Neuronal stem cell (in vitro differentiated cells): ENCODE results near the gene POC1A.

Experiments
- DNase-seq: peaks from one replicate; pipeline ENCODE4 v3.0.0-alpha.2; 2013; ENCODE audit warnings: low spot score
- H2AFZ ChIP-seq: one replicate; pipeline ENCODE4 v1.6.1; 2013; ENCODE audit warnings: mild to moderate bottlenecking, low read length, inconsistent platforms
- H2AK5ac ChIP-seq: 2 replicates; pipeline ENCODE4 v1.6.1; 2013; ENCODE audit warnings: low read depth, mild to moderate bottlenecking, inconsistent platforms, low read length, moderate library complexity, mixed read lengths
- H2BK120ac ChIP-seq: 2 replicates; pipeline ENCODE4 v1.6.1; 2013; ENCODE audit warnings: low read depth, mild to moderate bottlenecking, inconsistent platforms, low read length, moderate library complexity, mixed read lengths
- H2BK12ac ChIP-seq: one replicate; pipeline ENCODE4 v1.6.1; 2013; ENCODE audit warnings: low read length, inconsistent platforms
- H2BK15ac ChIP-seq: 2 replicates; pipeline ENCODE4 v1.6.1; 2013; ENCODE audit warnings: mild to moderate bottlenecking, low read length, inconsistent platforms, mixed read lengths
- H2BK5ac ChIP-seq: one replicate; pipeline ENCODE4 v1.6.1; 2013; ENCODE audit warnings: inconsistent platforms, mild to moderate bottlenecking, low read length, moderate library complexity
- H3K14ac ChIP-seq: one replicate; pipeline ENCODE4 v1.6.1; 2013; ENCODE audit warnings: low read length, inconsistent platforms
- H3K18ac ChIP-seq: 2 replicates; pipeline ENCODE4 v1.6.1; 2013; ENCODE audit warnings: low read length, inconsistent platforms
- H3K23ac ChIP-seq: 2 replicates; pipeline ENCODE4 v1.6.1; 2013; ENCODE audit warnings: low read depth, mild to moderate bottlenecking, mixed read lengths, low read length, inconsistent platforms; ENCODE audit not compliant: poor library complexity
- H3K27ac ChIP-seq: replicated peaks from 3 replicates; pipeline ENCODE4 v1.5.1; 2013; ENCODE audit warnings: low read length, inconsistent platforms
- H3K27me3 ChIP-seq, 3 experiments: 2 replicates each; pipeline ENCODE4 v1.6.1; 2013; ENCODE audit warnings: low read length in 3 of 3, mild to moderate bottlenecking in 2 of 3, inconsistent platforms in 1 of 3, low read depth in 1 of 3, mixed read lengths in 1 of 3, moderate library complexity in 1 of 3; ENCODE audit not compliant: control insufficient read depth in 3 of 3, insufficient read depth in 3 of 3
- H3K36me3 ChIP-seq, 2 donors: replicated peaks in 1 of 2; 2 replicates each; pipeline ENCODE4 v1.6.1; 2013; ENCODE audit warnings: low read length in 2 of 2; ENCODE audit not compliant: control insufficient read depth in 2 of 2, insufficient read depth in 2 of 2
- H3K4ac ChIP-seq: 2 replicates; pipeline ENCODE4 v1.6.1; 2013; ENCODE audit warnings: inconsistent platforms, mild to moderate bottlenecking, low read length, moderate library complexity
- H3K4me1 ChIP-seq, 2 donors: 1 replicate in 1 of 2; 2 replicates in 1 of 2; pipeline ENCODE4 v1.6.1; 2013; ENCODE audit warnings: low read length in 2 of 2, low read depth in 1 of 2; ENCODE audit not compliant: control insufficient read depth in 2 of 2, insufficient read depth in 1 of 2
- H3K4me2 ChIP-seq: one replicate; pipeline ENCODE4 v1.6.1; 2013; ENCODE audit warnings: mild to moderate bottlenecking, low read length, inconsistent platforms; ENCODE audit not compliant: insufficient read depth, poor library complexity, severe bottlenecking
- H3K4me3 ChIP-seq, 2 donors: 2 replicates each; pipeline ENCODE4 v1.5.1; 2013; ENCODE audit warnings: low read length in 2 of 2, mild to moderate bottlenecking in 2 of 2, inconsistent platforms in 1 of 2, moderate library complexity in 1 of 2
- H3K79me1 ChIP-seq: one replicate; pipeline ENCODE4 v1.6.1; 2013; ENCODE audit warnings: low read depth, mild to moderate bottlenecking, inconsistent platforms, low read length, moderate library complexity
- H3K9ac ChIP-seq: one replicate; pipeline ENCODE4 v1.6.1; 2013; ENCODE audit warnings: mild to moderate bottlenecking, low read depth, low read length, inconsistent platforms; ENCODE audit not compliant: poor library complexity
- H3K9me3 ChIP-seq, 2 donors: replicated peaks in 1 of 2; 2 replicates each; pipeline versions ENCODE3 to v1.6.1; 2013; ENCODE audit warnings: low read length in 2 of 2, mild to moderate bottlenecking in 2 of 2, inconsistent platforms in 1 of 2, low read depth in 1 of 2, mixed read lengths in 1 of 2, moderate library complexity in 1 of 2; ENCODE audit not compliant: control insufficient read depth in 2 of 2, insufficient read depth in 1 of 2
- H4K8ac ChIP-seq: one replicate; pipeline ENCODE4 v1.6.1; 2013; ENCODE audit warnings: low read depth, mild to moderate bottlenecking, inconsistent platforms, low read length, moderate library complexity
- H4K91ac ChIP-seq: one replicate; pipeline ENCODE4 v1.6.1; 2013; ENCODE audit warnings: low read length, low read depth, mild to moderate bottlenecking, inconsistent platforms; ENCODE audit not compliant: poor library complexity
- WGBS, 2 donors: extraction: QIAGEN DNeasy Blood & Tissue Kit; methylation state at CpG; one replicate each; pipeline ENCODE4 v1.1.7; 2013; ENCODE audit warnings: missing lambda C conversion rate in 2 of 2, mixed read lengths in 1 of 2; ENCODE audit not compliant: insufficient read length in 2 of 2, insufficient replicate concordance in 1 of 2; ENCODE audit errors: extremely low coverage in 2 of 2; 5-methylcytosine and 5-hydroxymethylcytosine counted together

Gene POC1A

GRCh38 chr3:52118156-52118875 is 35.9 kb downstream of the POC1A start:
- Histone ChIP-seq H2AFZ (no peak overlapping the region), H3K18ac (no peak overlapping the region), H3K27ac (no peak overlapping the region), H3K9me3 (no peaks in the 10 kb centered on the region), H3K23ac (no peak overlapping the region), H2BK15ac (no peak overlapping the region), H2BK5ac (no peak overlapping the region), H2BK12ac (no peak overlapping the region), H3K36me3 (peaks cover 25 to 73% of the 10 kb centered on the region in 2 donors), H3K4ac (no peak overlapping the region), H4K91ac (no peak overlapping the region), H3K4me2 (no peak overlapping the region), H3K9ac (no peak overlapping the region), H3K4me1 (no peaks in the 10 kb centered on the region), H3K79me1 (no peaks in the 10 kb centered on the region), H2BK120ac (no peak overlapping the region), H4K8ac (no peak overlapping the region), H3K14ac (no peak overlapping the region), H2AK5ac (no peak overlapping the region), H3K27me3 (no peaks in the 10 kb centered on the region), H3K4me3 (no peak overlapping the region)
- no CpG with 5 or more reads among the region's 5 CpGs for WGBS, 2 donors
- no peak for DNase-seq

- Histone ChIP-seq H3K4me3 (no peak overlapping the region), H2AK5ac (no peak overlapping the region), H3K4me2 (no peak overlapping the region), H3K4ac (no peak overlapping the region), H2BK5ac (no peak overlapping the region), H3K79me1 (no peaks in the 10 kb centered on the region), H4K91ac (no peak overlapping the region), H2BK15ac (no peak overlapping the region), H4K8ac (no peak overlapping the region), H3K4me1 (no peaks in the 10 kb centered on the region), H3K9ac (no peak overlapping the region), H2BK12ac (no peak overlapping the region), H3K36me3 (peaks cover 21 to 73% of the 10 kb centered on the region in 2 donors), H3K23ac (no peak overlapping the region), H2AFZ (no peak overlapping the region), H3K27ac (no peak overlapping the region), H3K14ac (no peak overlapping the region), H3K9me3 (no peaks in the 10 kb centered on the region), H3K27me3 (no peaks in the 10 kb centered on the region), H2BK120ac (no peak overlapping the region), H3K18ac (no peak overlapping the region)
- DNase-seq: no peak
- no CpG with 5 or more reads among the region's 4 CpGs for WGBS, 2 donors
Measured at GRCh38 chr3:52117537-52117936, 36.7 kb downstream of the POC1A start.

DNA sequence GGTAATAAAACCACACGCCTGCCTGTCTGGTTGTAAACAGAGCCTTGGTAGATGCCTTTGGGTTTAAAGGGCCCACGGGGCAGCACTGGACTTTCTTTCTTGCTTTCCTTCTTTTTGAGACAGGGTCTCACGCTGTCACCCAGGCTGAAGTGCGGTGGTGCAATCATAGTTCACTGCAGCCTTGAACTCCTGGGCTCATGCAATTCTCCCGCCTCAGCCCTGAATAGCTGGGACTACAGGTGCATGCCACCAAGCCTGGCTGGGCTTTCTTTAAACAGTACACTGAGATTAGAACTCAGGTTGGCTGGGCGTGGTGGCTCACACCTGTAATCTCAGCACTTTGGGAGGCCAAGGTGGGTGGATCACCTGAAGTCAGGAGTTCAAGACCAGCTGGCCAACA is 42.2 kb downstream of the POC1A start:
- Histone ChIP-seq H2BK5ac (no peak overlapping the region), H3K9ac (no peak overlapping the region), H2AK5ac (no peak overlapping the region), H3K14ac (no peak overlapping the region), H2BK12ac (no peak overlapping the region), H2BK120ac (no peak overlapping the region), H3K36me3 (peaks cover 18 to 70% of the 10 kb centered on the region in 2 donors), H4K8ac (no peak overlapping the region), H3K27ac (no peak overlapping the region), H3K4ac (no peak overlapping the region), H3K9me3 (no peaks in the 10 kb centered on the region), H2BK15ac (no peak overlapping the region), H4K91ac (no peak overlapping the region), H2AFZ (no peak overlapping the region), H3K27me3 (no peaks in the 10 kb centered on the region), H3K4me2 (no peak overlapping the region), H3K4me3 (no peak overlapping the region), H3K23ac (no peak overlapping the region), H3K4me1 (peaks cover 0 to 2% of the 10 kb centered on the region in 2 donors), H3K18ac (no peak overlapping the region), H3K79me1 (no peaks in the 10 kb centered on the region)
- no peak for DNase-seq
- WGBS, 2 donors: no CpG with 5 or more reads among the region's 6 CpGs

GRCh38 chr3:52110502-52110901 is 43.7 kb downstream of the POC1A start:
- no peak overlapping the region for H3K4me2 ChIP-seq
- H3K18ac ChIP-seq: no peak overlapping the region
- H2AFZ ChIP-seq: no peak overlapping the region
- no peak overlapping the region for H3K9ac ChIP-seq
- no CpG with 5 or more reads among the region's 2 CpGs for WGBS, 2 donors
- H3K14ac ChIP-seq: no peak overlapping the region
- H3K23ac ChIP-seq: no peak overlapping the region
- no peaks in the 10 kb centered on the region for H3K9me3 ChIP-seq
- no peak overlapping the region for H3K4ac ChIP-seq
- H3K4me1 ChIP-seq: peaks cover 0 to 2% of the 10 kb centered on the region in 2 donors
- H3K27ac ChIP-seq: no peak overlapping the region
- H3K27me3 ChIP-seq: no peaks in the 10 kb centered on the region
- H2BK15ac ChIP-seq: no peak overlapping the region
- H3K4me3 ChIP-seq: no peak overlapping the region
- H2BK12ac ChIP-seq: no peak overlapping the region
- H2AK5ac ChIP-seq: no peak overlapping the region
- peaks cover 21 to 68% of the 10 kb centered on the region in 2 donors for H3K36me3 ChIP-seq
- H2BK120ac ChIP-seq: no peak overlapping the region
- no peak overlapping the region for H4K8ac ChIP-seq
- H2BK5ac ChIP-seq: no peak overlapping the region
- no peaks in the 10 kb centered on the region for H3K79me1 ChIP-seq
- DNase-seq: no peak
- no peak overlapping the region for H4K91ac ChIP-seq
